Common myeloid progenitor, CD34-positive (primary cell): ENCODE results near the gene FBXO5.

Experiments
- CTCF ChIA-PET: fragments of 350-600 bp; sonication (Branson Sonifier 250); formaldehyde crosslinking; loops from one replicate; lab custom pipeline; 2021; ENCODE audit warnings: antibody characterized with exemption; lab: Charles Lee
- POLR2A ChIA-PET: fragments of 350-600 bp; sonication (Branson Sonifier 250); formaldehyde crosslinking; loops from one replicate; lab custom pipeline; 2021; ENCODE audit warnings: antibody characterized with exemption; lab: Charles Lee
- DNase-seq, 3 donors: peaks; one replicate each; pipeline versions ENCODE4 v3.0.0 to v3.0.0-alpha.2; 2013
- H3K27ac ChIP-seq, 2 experiments: 1 replicate in 1 of 2; 2 replicates in 1 of 2; pipeline ENCODE4 v1.7.0; 2013; ENCODE audit warnings: inconsistent platforms in 2 of 2, low read length in 2 of 2, mild to moderate bottlenecking in 2 of 2, low read depth in 1 of 2, moderate library complexity in 1 of 2; ENCODE audit not compliant: severe bottlenecking in 2 of 2, insufficient read depth in 1 of 2, poor library complexity in 1 of 2
- H3K27me3 ChIP-seq, 5 experiments: replicated peaks in 2 of 5; 1 replicate in 3 of 5; 2 replicates in 2 of 5; pipeline versions ENCODE4 v1.6.1 to v1.7.0; 2013; ENCODE audit warnings: low read length in 4 of 5, mild to moderate bottlenecking in 2 of 5, moderate library complexity in 2 of 5, inconsistent platforms in 1 of 5; ENCODE audit not compliant: insufficient read depth in 5 of 5, control insufficient read depth in 4 of 5
- H3K36me3 ChIP-seq, 4 experiments: 1 replicate in 2 of 4; 2 replicates in 2 of 4; pipeline versions ENCODE4 v1.6.1 to v1.7.0; 2013; ENCODE audit warnings: low read length in 3 of 4, control low read depth in 1 of 4, mild to moderate bottlenecking in 1 of 4; ENCODE audit not compliant: control insufficient read depth in 4 of 4, insufficient read depth in 4 of 4
- H3K4me1 ChIP-seq, 4 experiments: 1 replicate in 3 of 4; 2 replicates in 1 of 4; pipeline versions ENCODE4 v1.6.1 to v1.7.1; 2013; ENCODE audit warnings: low read length in 3 of 4, mild to moderate bottlenecking in 3 of 4, control low read depth in 1 of 4, inconsistent platforms in 1 of 4, moderate library complexity in 1 of 4; ENCODE audit not compliant: control insufficient read depth in 4 of 4, insufficient read depth in 4 of 4; ENCODE audit errors: control extremely low read depth in 1 of 4
- H3K4me3 ChIP-seq, 7 experiments: 1 replicate in 4 of 7; 2 replicates in 3 of 7; pipeline versions ENCODE4 v1.5.1 to v1.7.0; 2013; ENCODE audit warnings: mild to moderate bottlenecking in 7 of 7, low read length in 6 of 7, moderate library complexity in 6 of 7, inconsistent platforms in 2 of 7, low read depth in 2 of 7, control low read depth in 1 of 7; ENCODE audit not compliant: insufficient read depth in 4 of 7, control insufficient read depth in 1 of 7; ENCODE audit errors: extremely low read depth in 1 of 7
- H3K9me3 ChIP-seq, 5 experiments: 1 replicate in 4 of 5; 2 replicates in 1 of 5; pipeline versions ENCODE4 v1.6.1 to v1.7.1; 2013; ENCODE audit warnings: low read length in 4 of 5, mild to moderate bottlenecking in 2 of 5, inconsistent platforms in 1 of 5, low read depth in 1 of 5, moderate library complexity in 1 of 5; ENCODE audit not compliant: control insufficient read depth in 4 of 5, insufficient read depth in 2 of 5; ENCODE audit errors: control extremely low read depth in 1 of 5
- WGBS: methylation state at CpG from one replicate; pipeline ENCODE4 v1.1.5; 2013; ENCODE audit not compliant: insufficient coverage; 5-methylcytosine and 5-hydroxymethylcytosine counted together

FBXO5 gene

GRCh38 chr6:152957796-152958195 lies 25.0 kb downstream of the FBXO5 start:
- Histone ChIP-seq H3K36me3 (no peaks in the 10 kb centered on the region), H3K27me3 (no peaks in the 10 kb centered on the region), H3K4me1 (no peaks in the 10 kb centered on the region), H3K4me3 (no peak overlapping the region), H3K9me3 (peaks cover 0 to 2% (median 0%) of the 10 kb centered on the region in 5 experiments), H3K27ac (no peak overlapping the region)
- POLR2A ChIA-PET = no interaction called here
- WGBS = 83% methylated on average over 1 of the region's 1 CpG
- CTCF ChIA-PET = interaction anchor here (0.8 to 1.3 kb wide), 4 partner anchors 9 to 209 kb away, joined by 3 to 5 read pairs (median 4); no protein-coding TSS in a partner anchor
- DNase-seq = no peak

- no CpG with 5 or more reads among the region's 3 CpGs for WGBS
- H3K4me1 ChIP-seq = no peaks in the 10 kb centered on the region
- no peak for DNase-seq
- H3K4me3 ChIP-seq = no peak overlapping the region
- peaks cover 0 to 2% (median 0%) of the 10 kb centered on the region in 5 experiments for H3K9me3 ChIP-seq
- no peak overlapping the region for H3K27ac ChIP-seq
- POLR2A ChIA-PET = no interaction called here
- H3K36me3 ChIP-seq = no peaks in the 10 kb centered on the region
- peaks cover 0 to 2% (median 0%) of the 10 kb centered on the region in 5 experiments for H3K27me3 ChIP-seq
- CTCF ChIA-PET = interaction anchor here (0.7 to 2.4 kb wide), 19 partner anchors 9 to 230 kb away, joined by 3 to 14 read pairs (median 5); no protein-coding TSS in a partner anchor
Observed at GRCh38 chr6:152954443-152954842, 28.4 kb downstream of the FBXO5 start.

GRCh38 chr6:152952866-152953509 lies 29.9 kb downstream of the FBXO5 start:
- peaks cover 0 to 6% (median under 1%) of the 10 kb centered on the region in 4 experiments for H3K4me1 ChIP-seq
- peaks cover 0 to 4% (median 0%) of the 10 kb centered on the region in 5 experiments for H3K27me3 ChIP-seq
- H3K4me3 ChIP-seq = no peak overlapping the region
- H3K27ac ChIP-seq = no peak overlapping the region
- H3K36me3 ChIP-seq = no peaks in the 10 kb centered on the region
- H3K9me3 ChIP-seq = peaks cover 0 to 2% (median 0%) of the 10 kb centered on the region in 5 experiments
- no CpG with 5 or more reads among the region's 7 CpGs for WGBS
- ChIA-PET POLR2A (no interaction called here), CTCF (interaction anchor here (0.8 to 2.4 kb wide), 4 partner anchors 11 to 204 kb away, joined by 3 to 14 read pairs (median 4); no protein-coding TSS in a partner anchor)
- DNase-seq = peak; percentile 33 to 72 (median 69)

GRCh38 chr6:152952045-152952444 lies 30.8 kb downstream of the FBXO5 start:
- no CpG with 5 or more reads among the region's 1 CpG for WGBS
- no peak for DNase-seq
- CTCF ChIA-PET = interaction anchor here (0.9 to 2.3 kb wide), 3 partner anchors 80 to 199 kb away, joined by 3 to 13 read pairs (median 3); no protein-coding TSS in a partner anchor

GRCh38 chr6:152950240-152950639 lies 32.6 kb downstream of the FBXO5 start:
- WGBS = no CpG with 5 or more reads among the region's 3 CpGs
- no peaks in the 10 kb centered on the region for H3K9me3 ChIP-seq
- peaks cover 0 to 6% (median 0%) of the 10 kb centered on the region in 5 experiments for H3K27me3 ChIP-seq
- no peak for DNase-seq
- H3K27ac ChIP-seq = no peak overlapping the region
- peaks cover 0 to 6% (median under 1%) of the 10 kb centered on the region in 4 experiments for H3K4me1 ChIP-seq
- ChIA-PET CTCF (interaction anchor here (0.9 to 2.3 kb wide), 5 partner anchors 10 to 464 kb away, joined by 4 to 13 read pairs (median 8); no protein-coding TSS in a partner anchor), POLR2A (no interaction called here)
- H3K36me3 ChIP-seq = no peaks in the 10 kb centered on the region
- no peak overlapping the region for H3K4me3 ChIP-seq

More at GRCh38 chr6:152952045-152952444, 30.8 kb downstream of the FBXO5 start:
- POLR2A ChIA-PET = no interaction called here
- Histone ChIP-seq H3K4me1 (peaks cover 0 to 6% (median under 1%) of the 10 kb centered on the region in 4 experiments), H3K4me3 (no peak overlapping the region), H3K36me3 (no peaks in the 10 kb centered on the region), H3K27me3 (peaks cover 0 to 4% (median 0%) of the 10 kb centered on the region in 5 experiments), H3K9me3 (peaks cover 0 to 2% (median 0%) of the 10 kb centered on the region in 5 experiments), H3K27ac (no peak overlapping the region)

GRCh38 chr6:152948150-152948768 lies 34.6 kb downstream of the FBXO5 start:
- peaks cover 0 to 6% (median 0%) of the 10 kb centered on the region in 5 experiments for H3K27me3 ChIP-seq
- POLR2A ChIA-PET = no interaction called here
- no peaks in the 10 kb centered on the region for H3K36me3 ChIP-seq
- 23% methylated on average over 6 of the region's 9 CpGs for WGBS
- peak overlapping the region in 3 of 7 experiments; percentile 16 to 63 (median 16) for H3K4me3 ChIP-seq
- H3K27ac ChIP-seq = no peak overlapping the region
- CTCF ChIA-PET = interaction anchor here (1.0 to 2.0 kb wide), 22 partner anchors 9 to 395 kb away, joined by 3 to 13 read pairs (median 4); partner anchors contain the start of gene VIP
- H3K4me1 ChIP-seq = peaks cover 0 to 6% (median under 1%) of the 10 kb centered on the region in 4 experiments
- peak; percentile 47 to 70 (median 60) for DNase-seq
- no peaks in the 10 kb centered on the region for H3K9me3 ChIP-seq
